Stimulated activated naive CD8-positive, alpha-beta T cell treated with anti-CD3 and anti-CD28 coated beads, Interleukin-15, amount 100 ng/mL, for 72 hours (primary cell): ENCODE data around the gene ITSN2.

Experiments used
- ATAC-seq: fragments of 150-1000 bp; cut with Tn5 transposase; 2 replicates; pipeline ENCODE4 v1.10.0; 2021; ENCODE audit warnings: mild to moderate bottlenecking, moderate library complexity
- DNase-seq, 2 donors: peaks; one replicate each; pipeline ENCODE4 v3.0.0; 2021 to 2022
- H3K27ac Mint-ChIP-seq, 2 donors: one replicate each; pipeline ENCODE4 v1.8.0; 2022; ENCODE audit warnings: mild to moderate bottlenecking in 2 of 2, mixed read lengths in 2 of 2, moderate library complexity in 2 of 2
- H3K27me3 Mint-ChIP-seq: one replicate; pipeline ENCODE4 v1.8.0; 2022; ENCODE audit warnings: mixed read lengths
- H3K4me1 Mint-ChIP-seq: one replicate; pipeline ENCODE4 v1.8.0; 2022; ENCODE audit warnings: mild to moderate bottlenecking, mixed read lengths
- H3K4me3 Mint-ChIP-seq, 2 donors: one replicate each; pipeline ENCODE4 v1.8.0; 2022; ENCODE audit warnings: mild to moderate bottlenecking in 2 of 2, mixed read lengths in 2 of 2, moderate library complexity in 1 of 2
- H3K9me3 Mint-ChIP-seq, 2 donors: one replicate each; pipeline ENCODE4 v1.8.0; 2022; ENCODE audit warnings: mixed read lengths in 2 of 2

ITSN2 gene

GRCh38 chr2:24233321-24233720 lies 127.0 kb downstream of the ITSN2 start:
- no peak overlapping the region for H3K27ac Mint-ChIP-seq
- H3K9me3 Mint-ChIP-seq, result no peaks in the 10 kb centered on the region
- no peak for DNase-seq
- no peak for ATAC-seq
- H3K4me3 Mint-ChIP-seq, result no peak overlapping the region
- H3K27me3 Mint-ChIP-seq, result no peaks in the 10 kb centered on the region
- no peaks in the 10 kb centered on the region for H3K4me1 Mint-ChIP-seq

- Mint-ChIP-seq H3K9me3 (no peaks in the 10 kb centered on the region), H3K4me3 (no peak overlapping the region), H3K4me1 (no peaks in the 10 kb centered on the region), H3K27ac (no peak overlapping the region), H3K27me3 (no peaks in the 10 kb centered on the region)
- no peak for ATAC-seq
- no peak for DNase-seq
Observed at GRCh38 chr2:24231461-24231881, 128.9 kb downstream of the ITSN2 start.

GRCh38 chr2:24228470-24228869 lies 131.9 kb downstream of the ITSN2 start:
- no peak for ATAC-seq
- Mint-ChIP-seq H3K27me3 (no peaks in the 10 kb centered on the region), H3K27ac (no peak overlapping the region), H3K4me1 (no peaks in the 10 kb centered on the region), H3K4me3 (no peak overlapping the region), H3K9me3 (no peaks in the 10 kb centered on the region)
- DNase-seq, result no peak

GRCh38 chr2:24225499-24226242 lies 134.7 kb downstream of the ITSN2 start:
- ATAC-seq (no peak), DNase-seq (no peak)
- Mint-ChIP-seq H3K27ac (peak overlapping the region in 1 of 2 donors; percentile 16), H3K9me3 (no peaks in the 10 kb centered on the region), H3K4me3 (no peak overlapping the region), H3K27me3 (no peaks in the 10 kb centered on the region), H3K4me1 (no peaks in the 10 kb centered on the region)

GRCh38 chr2:24222946-24223345 lies 137.4 kb downstream of the ITSN2 start:
- Mint-ChIP-seq H3K27me3 (no peaks in the 10 kb centered on the region), H3K4me1 (no peaks in the 10 kb centered on the region), H3K9me3 (no peaks in the 10 kb centered on the region), H3K4me3 (no peak overlapping the region), H3K27ac (no peak overlapping the region)
- DNase-seq, result no peak
- ATAC-seq, result no peak

- H3K9me3 Mint-ChIP-seq, result no peaks in the 10 kb centered on the region
- H3K4me1 Mint-ChIP-seq, result no peaks in the 10 kb centered on the region
- DNase-seq (no peak), ATAC-seq (no peak)
- no peak overlapping the region for H3K4me3 Mint-ChIP-seq
- no peak overlapping the region for H3K27ac Mint-ChIP-seq
- H3K27me3 Mint-ChIP-seq, result no peaks in the 10 kb centered on the region
Observed at GRCh38 chr2:24221343-24222050, 138.8 kb downstream of the ITSN2 start.

- Mint-ChIP-seq H3K4me3 (no peak overlapping the region), H3K27me3 (no peaks in the 10 kb centered on the region), H3K4me1 (no peaks in the 10 kb centered on the region), H3K27ac (no peak overlapping the region), H3K9me3 (no peaks in the 10 kb centered on the region)
- DNase-seq (no peak), ATAC-seq (no peak)
Observed at GRCh38 chr2:24220554-24221291, 139.6 kb downstream of the ITSN2 start.

GRCh38 chr2:24214880-24215279 lies 145.5 kb downstream of the ITSN2 start:
- ATAC-seq (no peak), DNase-seq (no peak)
- no peaks in the 10 kb centered on the region for H3K4me1 Mint-ChIP-seq
- H3K4me3 Mint-ChIP-seq, result no peak overlapping the region
- H3K27me3 Mint-ChIP-seq, result no peaks in the 10 kb centered on the region
- no peaks in the 10 kb centered on the region for H3K9me3 Mint-ChIP-seq
- peak overlapping the region in 1 of 2 donors; percentile 34 for H3K27ac Mint-ChIP-seq

GRCh38 chr2:24211408-24211807 lies 148.9 kb downstream of the ITSN2 start:
- H3K4me3 Mint-ChIP-seq, result no peak overlapping the region
- no peak overlapping the region for H3K27ac Mint-ChIP-seq
- H3K9me3 Mint-ChIP-seq, result no peaks in the 10 kb centered on the region
- DNase-seq (no peak), ATAC-seq (no peak)
- H3K4me1 Mint-ChIP-seq, result no peaks in the 10 kb centered on the region
- H3K27me3 Mint-ChIP-seq, result no peaks in the 10 kb centered on the region

- Mint-ChIP-seq H3K27me3 (no peaks in the 10 kb centered on the region), H3K27ac (no peak overlapping the region), H3K9me3 (no peaks in the 10 kb centered on the region), H3K4me3 (no peak overlapping the region), H3K4me1 (no peaks in the 10 kb centered on the region)
- DNase-seq (no peak), ATAC-seq (no peak)
Observed at GRCh38 chr2:24210723-24211122, 149.6 kb downstream of the ITSN2 start.

- ATAC-seq (no peak), DNase-seq (no peak)
Observed at GRCh38 chr2:24210106-24210455, 150.3 kb downstream of the ITSN2 start.

GRCh38 chr2:24209389-24210105 lies 150.8 kb downstream of the ITSN2 start:
- H3K27ac Mint-ChIP-seq, result no peak overlapping the region
- H3K4me3 Mint-ChIP-seq, result no peak overlapping the region
- H3K27me3 Mint-ChIP-seq, result no peaks in the 10 kb centered on the region
- ATAC-seq, result no peak
- DNase-seq, result no peak
- H3K4me1 Mint-ChIP-seq, result no peaks in the 10 kb centered on the region
- H3K9me3 Mint-ChIP-seq, result no peaks in the 10 kb centered on the region

More at GRCh38 chr2:24210106-24210455, 150.3 kb downstream of the ITSN2 start:
- no peaks in the 10 kb centered on the region for H3K9me3 Mint-ChIP-seq
- no peak overlapping the region for H3K4me3 Mint-ChIP-seq
- no peaks in the 10 kb centered on the region for H3K4me1 Mint-ChIP-seq
- no peaks in the 10 kb centered on the region for H3K27me3 Mint-ChIP-seq
- no peak overlapping the region for H3K27ac Mint-ChIP-seq

GRCh38 chr2:24208490-24208889 lies 151.8 kb downstream of the ITSN2 start:
- Mint-ChIP-seq H3K4me3 (no peak overlapping the region), H3K27me3 (no peaks in the 10 kb centered on the region), H3K4me1 (no peaks in the 10 kb centered on the region), H3K9me3 (no peaks in the 10 kb centered on the region), H3K27ac (peak overlapping the region in 1 of 2 donors; percentile 41)
- ATAC-seq (no peak), DNase-seq (no peak)

GRCh38 chr2:24207359-24207758 lies 153.0 kb downstream of the ITSN2 start:
- Mint-ChIP-seq H3K9me3 (no peaks in the 10 kb centered on the region), H3K27ac (peak overlapping the region in 1 of 2 donors; percentile 39), H3K4me1 (no peaks in the 10 kb centered on the region), H3K4me3 (no peak overlapping the region), H3K27me3 (no peaks in the 10 kb centered on the region)
- DNase-seq (no peak), ATAC-seq (no peak)

GRCh38 chr2:24206714-24207113 lies 153.6 kb downstream of the ITSN2 start:
- H3K27ac Mint-ChIP-seq, result peak overlapping the region in 1 of 2 donors; percentile 11
- H3K4me3 Mint-ChIP-seq, result no peak overlapping the region
- H3K27me3 Mint-ChIP-seq, result no peaks in the 10 kb centered on the region
- no peaks in the 10 kb centered on the region for H3K9me3 Mint-ChIP-seq
- H3K4me1 Mint-ChIP-seq, result no peaks in the 10 kb centered on the region
- no peak for ATAC-seq
- DNase-seq, result no peak
